22Rv1 (cell line): ENCODE data around the gene HS6ST3.

ENCODE experiments used
- ZFX ChIP-seq: fragments of 450-650 bp; IDR thresholded peaks from 2 replicates; pipeline ENCODE4 v1.6.1; 2017; ENCODE audit warnings: antibody characterized with exemption, borderline replicate concordance
- TF ChIP-seq, protein P1 (sequence below): fragments of 450-650 bp; IDR thresholded peaks from 2 replicates; pipeline ENCODE4 v1.5.1; 2017; ENCODE audit warnings: mild to moderate bottlenecking

DNA sequence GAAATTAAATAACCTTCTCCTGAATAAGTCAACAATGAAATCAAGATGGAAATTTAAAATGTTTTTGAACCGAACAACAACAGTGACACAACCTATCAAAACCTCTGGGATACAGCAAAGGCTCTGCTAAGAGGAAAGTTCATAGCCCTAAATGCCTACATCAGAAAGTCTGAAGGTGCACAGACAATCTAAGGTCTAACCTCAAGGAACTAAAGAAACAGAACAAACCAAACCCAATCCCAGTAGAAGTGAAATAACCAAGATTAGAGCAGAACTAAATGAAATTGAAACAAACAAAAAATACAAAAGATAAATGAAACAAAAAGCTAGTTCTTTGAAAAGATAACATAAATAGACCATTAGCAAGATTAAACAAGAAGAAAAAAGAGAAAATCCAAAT lies 45.7 kb upstream of the HS6ST3 start:
- TF ChIP-seq, protein P1, sequence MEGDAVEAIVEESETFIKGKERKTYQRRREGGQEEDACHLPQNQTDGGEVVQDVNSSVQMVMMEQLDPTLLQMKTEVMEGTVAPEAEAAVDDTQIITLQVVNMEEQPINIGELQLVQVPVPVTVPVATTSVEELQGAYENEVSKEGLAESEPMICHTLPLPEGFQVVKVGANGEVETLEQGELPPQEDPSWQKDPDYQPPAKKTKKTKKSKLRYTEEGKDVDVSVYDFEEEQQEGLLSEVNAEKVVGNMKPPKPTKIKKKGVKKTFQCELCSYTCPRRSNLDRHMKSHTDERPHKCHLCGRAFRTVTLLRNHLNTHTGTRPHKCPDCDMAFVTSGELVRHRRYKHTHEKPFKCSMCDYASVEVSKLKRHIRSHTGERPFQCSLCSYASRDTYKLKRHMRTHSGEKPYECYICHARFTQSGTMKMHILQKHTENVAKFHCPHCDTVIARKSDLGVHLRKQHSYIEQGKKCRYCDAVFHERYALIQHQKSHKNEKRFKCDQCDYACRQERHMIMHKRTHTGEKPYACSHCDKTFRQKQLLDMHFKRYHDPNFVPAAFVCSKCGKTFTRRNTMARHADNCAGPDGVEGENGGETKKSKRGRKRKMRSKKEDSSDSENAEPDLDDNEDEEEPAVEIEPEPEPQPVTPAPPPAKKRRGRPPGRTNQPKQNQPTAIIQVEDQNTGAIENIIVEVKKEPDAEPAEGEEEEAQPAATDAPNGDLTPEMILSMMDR = no peak
- no peak for TF ChIP-seq ZFX
